Measurements from ENCODE around the gene KCNH3. TPM values are rescaled to one million over a fixed set of nuclear protein-coding genes. Genes with fewer than 3 reads are reported as not detected.

Gene KCNH3
- total and polyA plus RNA-seq, 10 of the 15 experiments (the other 5 are each of a cell fraction or from before 2014, with no cell fraction given) = 0.03 to 0.45 (median 0.08) TPM; not detected in 5

GRCh38 chr12:49541140-49541861, 2.5 kb downstream of the KCNH3 start:
- peaks cover 13 to 24% of the 10 kb centered on the region in 2 experiments for H3K27me3 ChIP-seq (replicated peaks in 1 of 2; ENCODE audit: control insufficient read depth in 2 of 2, insufficient read depth in 2 of 2, low read length in 1 of 2)
- no peak overlapping the region for H3K4me2 ChIP-seq (ENCODE audit: control insufficient read depth, insufficient read depth)
- H3K79me2 ChIP-seq (ENCODE audit: control insufficient read depth, insufficient read depth, low read length) = no peaks in the 10 kb centered on the region
- in situ Hi-C loops (cut with MboI) = no loop called here
- no peak overlapping the region for H3K4me3 ChIP-seq
- intact Hi-C loops (cut with micrococcal nuclease; ENCODE audit: unreplicated experiment) = no loop called here
- no peaks in the 10 kb centered on the region for H3K36me3 ChIP-seq (ENCODE audit: control insufficient read depth in 2 of 2, insufficient read depth in 2 of 2, low read length in 1 of 2)
- H3K9me3 ChIP-seq (replicated peaks; ENCODE audit: control insufficient read depth, insufficient read depth, low read length) = no peaks in the 10 kb centered on the region
- H2AFZ ChIP-seq (ENCODE audit: control insufficient read depth, low read depth, low read length) = no peak overlapping the region
- no peaks in the 10 kb centered on the region; the same call in 1 of the 2 replicates for H4K20me1 ChIP-seq (ENCODE audit: control insufficient read depth, insufficient read depth)
- peaks cover 14% of the 10 kb centered on the region for H3K4me1 ChIP-seq (ENCODE audit: control insufficient read depth, insufficient read depth, low read length)
- H3K27ac ChIP-seq (ENCODE audit: control insufficient read depth, insufficient read depth) = no peak overlapping the region
- POLR2A ChIA-PET = no interaction called here
- SMC1A ChIA-PET (ENCODE audit: uncharacterized antibody, unreplicated experiment) = no interaction called here
- WGBS (ENCODE audit: insufficient coverage, insufficient replicate concordance, low lambda C conversion rate, missing lambda C conversion rate) = 76% methylated on average over 18 of the region's 18 CpGs
- FAIRE-seq (no peak), ATAC-seq (no peak), DNase-seq (ENCODE audit: low read depth, low spot score) (no peak)
- CTCF ChIA-PET = no interaction called here
- H3K9ac ChIP-seq (ENCODE audit: control insufficient read depth, insufficient read depth, low read length) = no peak overlapping the region
- no TSS peak for BruUV-seq (replicated peaks)
- RAD21 ChIA-PET (ENCODE audit: unreplicated experiment) = interaction anchor here (1.2 kb wide), 1 partner anchor 11 kb away, joined by 3 read pairs; no protein-coding TSS in a partner anchor
- TF ChIP-seq NFXL1 (IDR thresholded peaks at IDR 0.05; ENCODE audit: borderline replicate concordance) = no peak
- no peak for TF ChIP-seq ATF7 (IDR thresholded peaks at IDR 0.05; ENCODE audit: low read depth)
- TF ChIP-seq MYB (IDR thresholded peaks at IDR 0.05; ENCODE audit: borderline replicate concordance, low read depth, low read length) = no peak
- TF ChIP-seq KLF5 (IDR thresholded peaks at IDR 0.05; ENCODE audit: partially characterized antibody) = no peak
- no peak for TF ChIP-seq RB1 (IDR thresholded peaks at IDR 0.05; ENCODE audit: borderline replicate concordance)
- no peak for TF ChIP-seq RAD21 (IDR thresholded peaks at IDR 0.05; ENCODE audit: insufficient read depth, low read depth, low read length)
- TF ChIP-seq JUNB (IDR thresholded peaks at IDR 0.05) = no peak
- TF ChIP-seq ZSCAN29 (IDR thresholded peaks at IDR 0.05) = no peak
- TF ChIP-seq CBFB (IDR thresholded peaks at IDR 0.05; ENCODE audit: low read depth) = no peak
- TF ChIP-seq KAT2A (conservative IDR thresholded peaks at IDR 0.05; ENCODE audit: control insufficient read depth, low read depth, low read length) = no peak
- no peak for TF ChIP-seq POLR2AphosphoS2 (IDR thresholded peaks at IDR 0.05; ENCODE audit: low read depth, low read length)
- TF ChIP-seq, protein P1, sequence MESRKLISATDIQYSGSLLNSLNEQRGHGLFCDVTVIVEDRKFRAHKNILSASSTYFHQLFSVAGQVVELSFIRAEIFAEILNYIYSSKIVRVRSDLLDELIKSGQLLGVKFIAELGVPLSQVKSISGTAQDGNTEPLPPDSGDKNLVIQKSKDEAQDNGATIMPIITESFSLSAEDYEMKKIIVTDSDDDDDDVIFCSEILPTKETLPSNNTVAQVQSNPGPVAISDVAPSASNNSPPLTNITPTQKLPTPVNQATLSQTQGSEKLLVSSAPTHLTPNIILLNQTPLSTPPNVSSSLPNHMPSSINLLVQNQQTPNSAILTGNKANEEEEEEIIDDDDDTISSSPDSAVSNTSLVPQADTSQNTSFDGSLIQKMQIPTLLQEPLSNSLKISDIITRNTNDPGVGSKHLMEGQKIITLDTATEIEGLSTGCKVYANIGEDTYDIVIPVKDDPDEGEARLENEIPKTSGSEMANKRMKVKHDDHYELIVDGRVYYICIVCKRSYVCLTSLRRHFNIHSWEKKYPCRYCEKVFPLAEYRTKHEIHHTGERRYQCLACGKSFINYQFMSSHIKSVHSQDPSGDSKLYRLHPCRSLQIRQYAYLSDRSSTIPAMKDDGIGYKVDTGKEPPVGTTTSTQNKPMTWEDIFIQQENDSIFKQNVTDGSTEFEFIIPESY (IDR thresholded peaks at IDR 0.05) = no peak
- no peak for TF ChIP-seq USF2 (IDR thresholded peaks at IDR 0.05; ENCODE audit: borderline replicate concordance, low read depth, low read length)
- no peak for TF ChIP-seq NRF1 (conservative IDR thresholded peaks at IDR 0.05; ENCODE audit: low read depth, low read length)
- no peak for TF ChIP-seq SIX5 (IDR thresholded peaks at IDR 0.05; ENCODE audit: low read depth, low read length, severe bottlenecking)
- TF ChIP-seq FOS (IDR thresholded peaks at IDR 0.05; ENCODE audit: borderline replicate concordance, extremely low read depth, insufficient read length) = no peak
